Fibroblast of villous mesenchyme (primary cell): ENCODE data around the gene NPM3. TPM values are rescaled to one million over a fixed set of nuclear protein-coding genes. Genes with fewer than 3 reads are reported as not detected.
A peak's percentile ranks its signal among the peaks of the same experiment; 100 is the strongest.

Experiments
- DNase-seq: peaks from one replicate; pipeline ENCODE4 v3.0.0-alpha.2; 2010; ENCODE audit warnings: low read depth
- H3K4me3 ChIP-seq: 2 replicates; pipeline ENCODE4 v1.5.1; 2011; ENCODE audit warnings: low read depth, mild to moderate bottlenecking, low read length
- CTCF ChIP-seq: IDR thresholded peaks from 2 replicates; pipeline ENCODE4 v1.5.1; 2012; ENCODE audit warnings: low read depth, mild to moderate bottlenecking, low read length; ENCODE audit not compliant: insufficient read depth
- total RNA-seq: library from RNA; depleted of rRNA; stranded (reverse); fragments of >200 nt; gene quantifications from 2 replicates; pipeline ENCODE4 v1.2.3, GENCODE V29; 2012

Gene NPM3
- 63.5 and 94.7 TPM in 2 replicates for total RNA-seq

- TF ChIP-seq CTCF = no peak
- peak within 1 kb of the TSS; percentile 88 for H3K4me3 ChIP-seq
- peak; percentile 75 for DNase-seq
Observed at GRCh38 chr10:101782811-101783735, at the start of gene NPM3. NPM3 (minus strand) TSS chr10:101783446; CDS start chr10:101783390, 56 bp downstream.

- no peak overlapping the region for H3K4me3 ChIP-seq
- DNase-seq = no peak
- TF ChIP-seq CTCF = no peak
Observed at GRCh38 chr10:101832325-101832771, 49.1 kb upstream of the NPM3 start.

- DNase-seq = no peak
- peak overlapping the region; percentile 58 for H3K4me3 ChIP-seq
- no peak for TF ChIP-seq CTCF
Observed at GRCh38 chr10:101831169-101831811, 48.0 kb upstream of the NPM3 start.

- peak overlapping the region; percentile 58 for H3K4me3 ChIP-seq
- TF ChIP-seq CTCF = no peak
- DNase-seq = peak; percentile 86
Observed at GRCh38 chr10:101830322-101831168, 47.3 kb upstream of the NPM3 start.

- H3K4me3 ChIP-seq = peak overlapping the region; percentile 37
- no peak for TF ChIP-seq CTCF
- no peak for DNase-seq
Observed at GRCh38 chr10:101829561-101830315, 46.5 kb upstream of the NPM3 start.
